Left lung (tissue), 10 donors: ENCODE results near the gene SLC22A14. TPM values are rescaled to one million over a fixed set of nuclear protein-coding genes. Genes with fewer than 3 reads are reported as not detected.

Experiments used
- ATAC-seq: fragments of 200-7000 bp; cut with Tn5 transposase; one replicate; pipeline ENCODE4 v1.9.1; 2020; ENCODE audit warnings: moderate library complexity
- DNase-seq, 4 donors: peaks; one replicate each; pipeline ENCODE4 v3.0.0-alpha.2; 2013 to 2020
- H3K27ac ChIP-seq, 2 donors: fragments of 200-600 bp; sonication (generic) in 1 of 2; one replicate each; pipeline versions ENCODE4 v1.5.0 to v1.8.0; 2020 to 2021
- H3K27me3 ChIP-seq, 2 donors: fragments of 200-600 bp; sonication (generic) in 1 of 2; one replicate each; pipeline versions ENCODE4 v1.5.0 to v1.8.0; 2020 to 2021
- H3K36me3 ChIP-seq, 2 donors: fragments of 200-600 bp; sonication (generic) in 1 of 2; one replicate each; pipeline versions ENCODE4 v1.5.0 to v1.8.0; 2020 to 2021
- H3K4me1 ChIP-seq, 2 donors: fragments of 200-600 bp; one replicate each; pipeline ENCODE4 v1.8.0; 2021
- H3K4me3 ChIP-seq, 2 donors: fragments of 200-600 bp; sonication (generic) in 1 of 2; one replicate each; pipeline versions ENCODE4 v1.5.0 to v1.8.0; 2020 to 2021; ENCODE audit warnings: mild to moderate bottlenecking in 1 of 2
- H3K9me3 ChIP-seq, 2 donors: fragments of 200-600 bp; sonication (generic) in 1 of 2; one replicate each; pipeline versions ENCODE4 v1.5.0 to v1.8.0; 2020 to 2021
- intact Hi-C, 2 donors: fragments of 100-400 bp; cut with DNase I; formaldehyde crosslinking; loops; one replicate each; pipeline versions ENCODE4 v1.11.2 to v1.14.2; 2022
- polyA plus RNA-seq, 6 donors: library from polyadenylated mRNA; unstranded; fragments of 120-200 nt; gene quantifications; one replicate each; pipeline ENCODE4 v1.2.1, GENCODE V29; 2013; ENCODE audit not compliant: insufficient read length in 6 of 6
- total RNA-seq, 2 donors: library from RNA; stranded (reverse); fragmentation: NEBNext Ultra II Directional; extraction: Animal tissue kit (Norgen Biotek cat#: 25700); gene quantifications; one replicate each; pipeline ENCODE4 v1.2.1, GENCODE V29; 2021
- TF ChIP-seq, protein P1 (sequence below), 2 donors: fragments of 200-600 bp; sonication (generic) in 1 of 2; IDR thresholded peaks; one replicate each; pipeline versions ENCODE4 v1.5.0 to v1.8.0; 2021; ENCODE audit warnings: antibody characterized with exemption in 2 of 2
- donor health status: DM: no; HTN: yes; CAD: no.
- donor health status: DM: no; HTN: no; CAD: no.

Gene SLC22A14
- total and polyA plus RNA-seq, 8 donors = 0.11 to 0.24 (median 0.15) TPM; not detected in 2

DNA sequence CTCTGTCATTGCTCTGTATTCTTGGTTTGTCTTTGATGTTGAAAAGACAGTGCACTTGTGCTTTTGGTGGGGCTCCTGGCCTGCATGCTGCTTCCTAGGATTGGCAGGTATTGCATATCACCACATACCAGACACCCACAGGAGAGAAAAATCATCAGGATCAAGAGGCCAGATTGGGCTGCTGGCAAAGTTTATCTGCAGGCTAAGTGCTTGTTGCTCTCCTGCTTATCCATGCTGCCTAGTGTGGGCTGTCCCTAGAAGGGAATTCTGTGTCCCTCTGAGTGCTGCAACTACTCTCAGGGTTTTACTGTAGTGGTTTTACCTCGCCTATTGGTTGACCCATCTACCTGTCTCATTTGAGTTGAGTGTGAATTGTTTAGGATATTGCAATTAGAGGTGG is 17.3 kb upstream of the SLC22A14 start:
- H3K36me3 ChIP-seq = no peaks in the 10 kb centered on the region
- H3K4me1 ChIP-seq = peaks cover 0 to 9% of the 10 kb centered on the region in 2 donors
- TF ChIP-seq, protein P1, sequence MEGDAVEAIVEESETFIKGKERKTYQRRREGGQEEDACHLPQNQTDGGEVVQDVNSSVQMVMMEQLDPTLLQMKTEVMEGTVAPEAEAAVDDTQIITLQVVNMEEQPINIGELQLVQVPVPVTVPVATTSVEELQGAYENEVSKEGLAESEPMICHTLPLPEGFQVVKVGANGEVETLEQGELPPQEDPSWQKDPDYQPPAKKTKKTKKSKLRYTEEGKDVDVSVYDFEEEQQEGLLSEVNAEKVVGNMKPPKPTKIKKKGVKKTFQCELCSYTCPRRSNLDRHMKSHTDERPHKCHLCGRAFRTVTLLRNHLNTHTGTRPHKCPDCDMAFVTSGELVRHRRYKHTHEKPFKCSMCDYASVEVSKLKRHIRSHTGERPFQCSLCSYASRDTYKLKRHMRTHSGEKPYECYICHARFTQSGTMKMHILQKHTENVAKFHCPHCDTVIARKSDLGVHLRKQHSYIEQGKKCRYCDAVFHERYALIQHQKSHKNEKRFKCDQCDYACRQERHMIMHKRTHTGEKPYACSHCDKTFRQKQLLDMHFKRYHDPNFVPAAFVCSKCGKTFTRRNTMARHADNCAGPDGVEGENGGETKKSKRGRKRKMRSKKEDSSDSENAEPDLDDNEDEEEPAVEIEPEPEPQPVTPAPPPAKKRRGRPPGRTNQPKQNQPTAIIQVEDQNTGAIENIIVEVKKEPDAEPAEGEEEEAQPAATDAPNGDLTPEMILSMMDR (IDR thresholded peaks at IDR 0.05) = no peak
- intact Hi-C loops = no loop called here
- H3K4me3 ChIP-seq = no peak overlapping the region
- no peaks in the 10 kb centered on the region for H3K9me3 ChIP-seq
- no peak overlapping the region for H3K27ac ChIP-seq
- DNase-seq (no peak), ATAC-seq (no peak)
- H3K27me3 ChIP-seq = no peaks in the 10 kb centered on the region

DNA sequence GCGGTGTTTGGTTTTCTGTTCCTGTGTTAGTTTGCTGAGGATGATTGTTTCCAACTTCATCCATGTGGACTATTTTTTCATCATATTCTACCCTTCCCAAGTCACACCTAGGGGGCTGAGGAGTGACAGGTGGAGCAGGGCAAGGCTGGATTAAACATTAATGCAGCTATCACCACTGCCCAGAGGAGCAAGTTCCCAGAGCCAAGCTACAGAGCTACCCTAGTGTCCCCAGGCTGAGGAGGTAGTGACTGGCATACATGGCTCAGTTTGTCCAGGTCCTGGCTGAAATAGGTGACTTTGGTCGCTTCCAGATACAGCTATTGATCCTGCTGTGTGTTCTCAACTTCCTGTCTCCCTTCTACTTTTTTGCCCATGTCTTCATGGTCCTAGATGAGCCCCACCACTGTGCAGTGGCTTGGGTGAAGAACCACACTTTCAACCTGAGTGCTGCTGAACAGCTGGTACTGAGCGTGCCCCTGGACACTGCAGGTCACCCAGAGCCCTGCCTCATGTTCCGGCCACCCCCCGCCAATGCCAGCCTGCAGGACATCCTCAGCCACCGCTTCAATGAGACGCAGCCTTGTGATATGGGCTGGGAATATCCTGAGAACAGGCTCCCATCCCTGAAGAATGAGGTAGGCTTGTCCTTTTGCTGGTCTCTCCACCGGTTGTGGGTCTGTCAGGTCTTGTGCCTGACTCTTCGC is 16.3 kb upstream of the SLC22A14 start, which contains the start of gene SLC22A13:
TSS of gene SLC22A13 (plus strand) at position 209 of the 704 bp plus-strand sequence. CDS start at position 258, 49 bp downstream.
- TF ChIP-seq, protein P1 (IDR thresholded peaks at IDR 0.05) = no peak
- no peak within 1 kb of the TSS for H3K4me3 ChIP-seq
- intact Hi-C loops = no loop called here
- no peak within 1 kb of the TSS for H3K27ac ChIP-seq
- DNase-seq (peak in 1 of 4 donors; percentile 50), ATAC-seq (no peak)
- H3K36me3 ChIP-seq = no peaks in the 10 kb centered on the region
- peaks cover 0 to 9% of the 10 kb centered on the region in 2 donors for H3K4me1 ChIP-seq
- H3K9me3 ChIP-seq = no peaks in the 10 kb centered on the region
- no peaks in the 10 kb centered on the region for H3K27me3 ChIP-seq

DNA sequence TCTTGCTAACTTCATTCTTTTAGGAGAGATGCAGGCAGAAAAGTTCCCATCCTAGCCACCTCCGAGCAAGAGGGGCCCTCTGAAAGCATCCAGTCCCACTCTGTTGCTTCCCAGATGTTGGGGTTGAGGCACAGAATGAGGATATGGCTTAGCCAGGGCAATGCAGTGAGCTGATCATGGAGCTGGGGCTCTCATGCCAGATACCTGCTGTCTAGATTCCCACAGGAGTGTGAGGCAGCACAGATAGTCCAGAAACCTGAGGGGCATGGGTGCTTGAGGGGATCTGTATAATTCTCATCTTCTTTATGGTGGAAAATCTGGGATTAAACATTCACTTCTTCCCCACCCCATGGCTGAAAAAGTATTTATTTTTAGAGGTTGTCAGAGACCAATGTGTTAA is 15.3 kb upstream of the SLC22A14 start:
- no peaks in the 10 kb centered on the region for H3K27me3 ChIP-seq
- ATAC-seq = no peak
- no peak overlapping the region for H3K27ac ChIP-seq
- H3K9me3 ChIP-seq = no peaks in the 10 kb centered on the region
- no peak for DNase-seq
- TF ChIP-seq, protein P1 (IDR thresholded peaks at IDR 0.05) = no peak
- no peaks in the 10 kb centered on the region for H3K36me3 ChIP-seq
- intact Hi-C loops = no loop called here
- peaks cover 0 to 9% of the 10 kb centered on the region in 2 donors for H3K4me1 ChIP-seq
- no peak overlapping the region for H3K4me3 ChIP-seq

DNA sequence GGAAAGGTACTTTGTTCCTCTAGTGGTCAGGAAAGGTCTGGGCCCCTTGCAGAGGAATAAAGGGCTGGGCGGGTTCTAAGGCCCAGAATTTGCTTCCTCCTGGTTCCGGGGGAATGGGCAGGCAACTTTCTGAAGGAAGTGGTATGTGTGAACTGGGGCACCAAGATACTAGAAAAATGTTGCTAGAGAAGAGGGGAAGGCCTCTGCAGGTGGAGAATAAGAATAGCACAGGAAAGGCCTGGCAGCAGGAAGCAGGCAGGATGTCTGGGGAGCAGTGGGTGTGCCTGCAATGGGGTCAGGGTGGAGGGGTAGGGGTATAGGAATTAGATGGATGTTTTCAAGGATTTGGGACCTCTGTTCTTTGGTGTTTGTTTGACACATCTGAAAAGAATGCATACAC is 14.4 kb upstream of the SLC22A14 start:
- TF ChIP-seq, protein P1 (IDR thresholded peaks at IDR 0.05) = no peak
- H3K4me3 ChIP-seq = no peak overlapping the region
- intact Hi-C loops = no loop called here
- H3K27ac ChIP-seq = peak overlapping the region in 1 of 2 donors; percentile 67
- H3K36me3 ChIP-seq = no peaks in the 10 kb centered on the region
- ATAC-seq = no peak
- no peaks in the 10 kb centered on the region for H3K27me3 ChIP-seq
- DNase-seq = no peak
- H3K4me1 ChIP-seq = peaks cover 0 to 9% of the 10 kb centered on the region in 2 donors
- no peaks in the 10 kb centered on the region for H3K9me3 ChIP-seq

- ATAC-seq (no peak), DNase-seq (no peak)
- TF ChIP-seq, protein P1 (IDR thresholded peaks at IDR 0.05) = no peak
- no peak overlapping the region for H3K4me3 ChIP-seq
- intact Hi-C loops = no loop called here
- H3K27ac ChIP-seq = peak overlapping the region in 1 of 2 donors; percentile 67
- no peaks in the 10 kb centered on the region for H3K27me3 ChIP-seq
- peaks cover 0 to 9% of the 10 kb centered on the region in 2 donors for H3K4me1 ChIP-seq
- no peaks in the 10 kb centered on the region for H3K9me3 ChIP-seq
- H3K36me3 ChIP-seq = no peaks in the 10 kb centered on the region
Observed at GRCh38 chr3:38268087-38268486, 14.0 kb upstream of the SLC22A14 start.
